ENCODE results near the gene CAND2.

DNA sequence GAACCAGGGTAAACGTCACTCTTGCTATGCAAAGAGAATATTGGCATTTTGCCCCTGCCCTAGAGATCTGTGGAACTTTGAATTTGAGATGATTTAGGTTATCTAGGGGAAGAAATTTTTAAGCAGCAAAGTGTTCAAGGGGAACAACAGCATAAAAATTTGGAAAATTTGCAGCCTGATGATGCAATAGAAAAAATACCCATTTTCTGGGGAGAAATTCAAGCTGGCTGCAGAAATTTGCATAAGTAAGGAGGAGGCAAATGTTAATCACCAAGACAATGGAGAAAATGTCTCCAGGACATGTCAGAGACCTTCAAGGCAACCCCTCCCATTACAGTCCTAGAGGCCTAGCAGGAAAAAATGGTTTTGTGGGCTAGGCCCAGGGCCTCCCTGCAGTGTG is 49.3 kb downstream of the CAND2 start:
- TF ChIP-seq, protein P1, sequence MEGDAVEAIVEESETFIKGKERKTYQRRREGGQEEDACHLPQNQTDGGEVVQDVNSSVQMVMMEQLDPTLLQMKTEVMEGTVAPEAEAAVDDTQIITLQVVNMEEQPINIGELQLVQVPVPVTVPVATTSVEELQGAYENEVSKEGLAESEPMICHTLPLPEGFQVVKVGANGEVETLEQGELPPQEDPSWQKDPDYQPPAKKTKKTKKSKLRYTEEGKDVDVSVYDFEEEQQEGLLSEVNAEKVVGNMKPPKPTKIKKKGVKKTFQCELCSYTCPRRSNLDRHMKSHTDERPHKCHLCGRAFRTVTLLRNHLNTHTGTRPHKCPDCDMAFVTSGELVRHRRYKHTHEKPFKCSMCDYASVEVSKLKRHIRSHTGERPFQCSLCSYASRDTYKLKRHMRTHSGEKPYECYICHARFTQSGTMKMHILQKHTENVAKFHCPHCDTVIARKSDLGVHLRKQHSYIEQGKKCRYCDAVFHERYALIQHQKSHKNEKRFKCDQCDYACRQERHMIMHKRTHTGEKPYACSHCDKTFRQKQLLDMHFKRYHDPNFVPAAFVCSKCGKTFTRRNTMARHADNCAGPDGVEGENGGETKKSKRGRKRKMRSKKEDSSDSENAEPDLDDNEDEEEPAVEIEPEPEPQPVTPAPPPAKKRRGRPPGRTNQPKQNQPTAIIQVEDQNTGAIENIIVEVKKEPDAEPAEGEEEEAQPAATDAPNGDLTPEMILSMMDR (IDR thresholded peaks at IDR 0.05), result no peak
- no peak for TF ChIP-seq POLR2A (IDR thresholded peaks at IDR 0.05)

All from breast epithelium (tissue), 3 donors.